Activated CD4-positive, alpha-beta T cell treated with anti-CD3 and anti-CD28 coated beads, Interleukin-2, amount 10 ng/mL, durations not matched to agents 7 days and 5 days (primary cell): ENCODE results near the gene BMAL2. TPM values are rescaled to one million over a fixed set of nuclear protein-coding genes. Genes with fewer than 3 reads are reported as not detected.

Experiments used
- CTCF ChIA-PET: fragments of 350-600 bp; sonication (Branson Sonifier 250); formaldehyde crosslinking; loops from one replicate; lab custom pipeline; 2021; ENCODE audit warnings: antibody characterized with exemption; lab: Charles Lee
- POLR2A ChIA-PET: fragments of 350-600 bp; sonication (Branson Sonifier 250); formaldehyde crosslinking; loops from one replicate; lab custom pipeline; 2021; ENCODE audit warnings: antibody characterized with exemption; lab: Charles Lee
- DNase-seq: peaks from one replicate; pipeline ENCODE4 v3.0.0-alpha.2; 2020
- H3K27ac Mint-ChIP-seq: one replicate; pipeline ENCODE4 v1.8.0; 2021; ENCODE audit warnings: mild to moderate bottlenecking, moderate library complexity, mixed read lengths
- H3K27me3 Mint-ChIP-seq: one replicate; pipeline ENCODE4 v1.8.0; 2021; ENCODE audit warnings: mixed read lengths
- H3K36me3 Mint-ChIP-seq: one replicate; pipeline ENCODE4 v1.8.0; 2021; ENCODE audit warnings: low read depth, mixed read lengths
- H3K4me1 Mint-ChIP-seq: one replicate; pipeline ENCODE4 v1.8.0; 2021; ENCODE audit warnings: mixed read lengths
- H3K4me3 Mint-ChIP-seq: one replicate; pipeline ENCODE4 v1.8.0; 2021; ENCODE audit warnings: mild to moderate bottlenecking, moderate library complexity, mixed read lengths
- H3K9me3 Mint-ChIP-seq: one replicate; pipeline ENCODE4 v1.8.0; 2021; ENCODE audit warnings: mixed read lengths
- total RNA-seq, 2 experiments: library from RNA; stranded (reverse); gene quantifications; one replicate each; pipeline ENCODE4 v1.2.3, GENCODE V29; 2021

Gene BMAL2
- total RNA-seq, result 10 to 100 TPM; 17.3 to 18.0 TPM

GRCh38 chr12:27332714-27333402 is at the start of gene BMAL2:
TSS of gene BMAL2 (plus strand) at chr12:27332836. CDS start at chr12:27333073, 237 bp downstream.
- POLR2A ChIA-PET, result no interaction called here
- H3K4me1 Mint-ChIP-seq, result peaks cover 39% of the 10 kb centered on the region
- H3K27me3 Mint-ChIP-seq, result peaks cover 12% of the 10 kb centered on the region
- H3K9me3 Mint-ChIP-seq, result no peaks in the 10 kb centered on the region
- peak; percentile 46 for DNase-seq
- H3K4me3 Mint-ChIP-seq, result peak within 1 kb of the TSS; percentile 92
- CTCF ChIA-PET, result interaction anchor here (1.3 to 1.7 kb wide), 3 partner anchors 10 to 83 kb away, joined by 3 to 6 read pairs (median 4); no protein-coding TSS in a partner anchor
- peak within 1 kb of the TSS; percentile 89 for H3K27ac Mint-ChIP-seq
- H3K36me3 Mint-ChIP-seq, result peaks cover 4% of the 10 kb centered on the region

DNA sequence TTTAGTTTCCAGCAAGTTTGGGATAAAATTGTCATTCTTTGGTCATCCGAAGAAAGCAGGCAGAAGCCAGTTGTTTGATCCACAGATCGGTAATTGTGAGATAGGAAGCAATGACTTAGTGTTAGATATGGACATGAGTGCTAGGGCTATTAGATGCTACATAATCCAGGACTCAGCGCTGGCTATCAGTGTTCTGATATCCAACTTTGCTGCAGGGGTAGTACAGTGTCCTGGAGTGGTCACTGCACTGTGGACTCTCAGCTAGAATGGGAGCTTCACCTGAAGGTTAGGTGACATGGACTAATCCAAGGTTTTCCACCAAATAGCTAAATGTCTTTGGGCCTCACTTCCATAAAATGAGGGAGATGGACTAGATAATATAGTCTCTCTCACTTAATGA is 48.6 kb upstream of the BMAL2 start:
- ChIA-PET POLR2A (no interaction called here), CTCF (no interaction called here)
- no peak for DNase-seq
- Mint-ChIP-seq H3K36me3 (peaks cover 3% of the 10 kb centered on the region), H3K27me3 (no peaks in the 10 kb centered on the region), H3K4me3 (no peak overlapping the region), H3K27ac (no peak overlapping the region), H3K9me3 (no peaks in the 10 kb centered on the region), H3K4me1 (peaks cover 4% of the 10 kb centered on the region)

DNA sequence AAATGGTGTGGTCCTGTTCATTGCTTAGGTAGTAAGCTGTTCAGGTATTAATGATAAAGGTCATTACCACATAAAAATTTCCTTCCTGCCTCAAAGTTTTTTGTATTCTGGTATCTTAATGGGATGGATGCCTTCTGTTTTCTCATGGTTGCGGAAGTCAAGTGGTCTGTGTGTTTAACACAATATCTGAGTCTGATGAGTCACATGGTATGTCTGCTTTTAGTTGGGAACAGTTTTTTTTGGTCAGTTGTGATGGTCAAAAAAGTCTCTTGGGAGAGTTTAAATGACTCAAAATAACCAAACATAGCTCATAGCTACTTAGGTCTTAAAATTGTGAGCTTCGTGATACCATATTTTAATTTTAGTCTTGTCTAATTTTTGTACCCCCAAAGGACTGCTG is 47.9 kb upstream of the BMAL2 start:
- no peak overlapping the region for H3K27ac Mint-ChIP-seq
- CTCF ChIA-PET, result interaction anchor here (0.6 to 1.5 kb wide), 3 partner anchors 9 to 255 kb away, joined by 3 to 4 read pairs (median 3); no protein-coding TSS in a partner anchor

GRCh38 chr12:27285403-27285802 is 47.2 kb upstream of the BMAL2 start:
- ChIA-PET POLR2A (interaction anchor here (0.6 kb wide), 1 partner anchor 21 kb away, joined by 3 read pairs; no protein-coding TSS in a partner anchor), CTCF (interaction anchor here (0.6 to 1.5 kb wide), 3 partner anchors 10 to 256 kb away, joined by 3 to 4 read pairs (median 3); no protein-coding TSS in a partner anchor)
- no peaks in the 10 kb centered on the region for H3K27me3 Mint-ChIP-seq
- no peak overlapping the region for H3K27ac Mint-ChIP-seq
- no peaks in the 10 kb centered on the region for H3K4me1 Mint-ChIP-seq
- DNase-seq, result no peak
- no peaks in the 10 kb centered on the region for H3K9me3 Mint-ChIP-seq
- H3K36me3 Mint-ChIP-seq, result peaks cover 3% of the 10 kb centered on the region
- no peak overlapping the region for H3K4me3 Mint-ChIP-seq

More for the DNA sequence above, 47.9 kb upstream of the BMAL2 start:
- peaks cover 3% of the 10 kb centered on the region for H3K36me3 Mint-ChIP-seq
- H3K4me3 Mint-ChIP-seq, result no peak overlapping the region
- POLR2A ChIA-PET, result no interaction called here
- H3K4me1 Mint-ChIP-seq, result peaks cover 3% of the 10 kb centered on the region
- no peak for DNase-seq
- H3K27me3 Mint-ChIP-seq, result no peaks in the 10 kb centered on the region
- H3K9me3 Mint-ChIP-seq, result no peaks in the 10 kb centered on the region

DNA sequence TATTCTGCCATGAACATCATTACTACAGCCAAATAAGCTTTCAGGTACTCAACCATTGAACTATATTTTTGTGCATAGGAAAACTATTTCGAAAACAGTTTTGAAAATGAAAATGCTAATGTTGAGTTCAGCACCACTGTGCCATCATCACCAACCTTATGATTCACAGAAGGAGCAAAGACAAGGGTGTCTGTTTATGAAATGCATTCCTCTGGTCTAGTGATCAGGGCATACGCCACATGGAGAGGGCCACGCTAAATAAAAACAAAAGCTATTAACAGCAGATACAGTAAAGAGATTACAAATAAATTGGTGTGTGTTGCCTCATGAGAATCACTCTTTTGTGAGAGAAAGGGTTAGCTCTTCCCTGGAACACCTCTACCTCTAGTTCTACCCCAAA is 43.2 kb upstream of the BMAL2 start:
- no peak overlapping the region for H3K27ac Mint-ChIP-seq
- no peak overlapping the region for H3K4me3 Mint-ChIP-seq
- H3K36me3 Mint-ChIP-seq, result peaks cover under 1% of the 10 kb centered on the region
- H3K9me3 Mint-ChIP-seq, result no peaks in the 10 kb centered on the region
- CTCF ChIA-PET, result interaction anchor here (0.8 kb wide), 1 partner anchor 147 kb away, joined by 3 read pairs; no protein-coding TSS in a partner anchor
- no peaks in the 10 kb centered on the region for H3K27me3 Mint-ChIP-seq
- no peaks in the 10 kb centered on the region for H3K4me1 Mint-ChIP-seq
- DNase-seq, result no peak
- POLR2A ChIA-PET, result no interaction called here

- ChIA-PET CTCF (interaction anchor here (0.7 to 0.9 kb wide), 2 partner anchors 11 kb away, joined by 3 to 4 read pairs; no protein-coding TSS in a partner anchor), POLR2A (no interaction called here)
- H3K9me3 Mint-ChIP-seq, result no peaks in the 10 kb centered on the region
- no peak for DNase-seq
- H3K36me3 Mint-ChIP-seq, result peaks cover 3% of the 10 kb centered on the region
- H3K27ac Mint-ChIP-seq, result no peak overlapping the region
- H3K4me3 Mint-ChIP-seq, result no peak overlapping the region
- no peaks in the 10 kb centered on the region for H3K4me1 Mint-ChIP-seq
- no peaks in the 10 kb centered on the region for H3K27me3 Mint-ChIP-seq
Observed at GRCh38 chr12:27290501-27291168, 42.0 kb upstream of the BMAL2 start.

DNA sequence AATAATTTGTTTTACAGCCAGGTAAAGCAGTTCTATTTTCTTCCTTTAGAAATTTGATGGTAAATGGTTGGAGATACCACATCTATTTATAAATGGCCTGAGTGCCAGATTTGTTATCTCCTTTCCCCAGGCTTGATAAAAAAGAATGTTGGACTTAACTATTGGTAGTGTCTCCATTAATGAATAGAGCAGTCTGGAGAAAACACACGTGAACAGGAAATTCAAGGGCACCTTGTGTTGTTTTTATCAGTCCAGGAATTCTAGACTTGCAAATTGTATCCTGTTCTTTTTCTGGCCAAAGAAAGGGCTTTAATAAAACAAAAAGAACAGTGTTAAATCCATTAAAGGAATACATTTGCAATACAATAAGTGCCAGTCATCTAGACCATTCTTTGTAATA is 40.8 kb upstream of the BMAL2 start:
- Mint-ChIP-seq H3K36me3 (peaks cover 3% of the 10 kb centered on the region), H3K27me3 (no peaks in the 10 kb centered on the region), H3K9me3 (no peaks in the 10 kb centered on the region), H3K4me1 (no peaks in the 10 kb centered on the region), H3K4me3 (no peak overlapping the region), H3K27ac (no peak overlapping the region)
- ChIA-PET CTCF (interaction anchor here (0.8 kb wide), 1 partner anchor 14 kb away, joined by 4 read pairs; no protein-coding TSS in a partner anchor), POLR2A (no interaction called here)
- no peak for DNase-seq

DNA sequence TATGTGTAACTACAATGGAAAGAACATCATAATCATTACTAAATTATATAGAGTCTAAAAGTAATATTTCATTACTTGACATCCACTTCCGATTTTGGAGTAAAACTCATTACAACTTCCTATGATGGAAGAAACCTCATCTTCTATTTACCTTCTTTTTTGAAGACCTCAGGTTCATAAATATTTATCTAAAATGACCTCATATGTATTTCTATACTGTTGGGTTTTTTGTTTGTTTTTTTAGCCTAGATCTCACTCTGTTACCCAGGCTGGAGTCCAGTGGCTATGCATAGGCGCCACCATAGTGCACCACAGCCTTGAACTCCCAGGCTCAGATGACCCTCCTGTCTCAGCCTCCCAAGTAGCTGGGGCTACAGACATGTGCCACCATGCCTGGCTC is 39.9 kb upstream of the BMAL2 start:
- ChIA-PET POLR2A (no interaction called here), CTCF (interaction anchor here (0.8 kb wide), 1 partner anchor 13 kb away, joined by 4 read pairs; no protein-coding TSS in a partner anchor)
- H3K4me1 Mint-ChIP-seq, result no peaks in the 10 kb centered on the region
- no peak overlapping the region for H3K4me3 Mint-ChIP-seq
- peaks cover 3% of the 10 kb centered on the region for H3K36me3 Mint-ChIP-seq
- H3K27ac Mint-ChIP-seq, result no peak overlapping the region
- no peak for DNase-seq
- H3K27me3 Mint-ChIP-seq, result no peaks in the 10 kb centered on the region
- no peaks in the 10 kb centered on the region for H3K9me3 Mint-ChIP-seq

GRCh38 chr12:27293463-27293862 is 39.2 kb upstream of the BMAL2 start:
- POLR2A ChIA-PET, result no interaction called here
- H3K4me3 Mint-ChIP-seq, result no peak overlapping the region
- H3K4me1 Mint-ChIP-seq, result no peaks in the 10 kb centered on the region
- CTCF ChIA-PET, result no interaction called here
- H3K9me3 Mint-ChIP-seq, result no peaks in the 10 kb centered on the region
- no peak overlapping the region for H3K27ac Mint-ChIP-seq
- DNase-seq, result no peak
- H3K27me3 Mint-ChIP-seq, result no peaks in the 10 kb centered on the region
- peaks cover 3% of the 10 kb centered on the region for H3K36me3 Mint-ChIP-seq

DNA sequence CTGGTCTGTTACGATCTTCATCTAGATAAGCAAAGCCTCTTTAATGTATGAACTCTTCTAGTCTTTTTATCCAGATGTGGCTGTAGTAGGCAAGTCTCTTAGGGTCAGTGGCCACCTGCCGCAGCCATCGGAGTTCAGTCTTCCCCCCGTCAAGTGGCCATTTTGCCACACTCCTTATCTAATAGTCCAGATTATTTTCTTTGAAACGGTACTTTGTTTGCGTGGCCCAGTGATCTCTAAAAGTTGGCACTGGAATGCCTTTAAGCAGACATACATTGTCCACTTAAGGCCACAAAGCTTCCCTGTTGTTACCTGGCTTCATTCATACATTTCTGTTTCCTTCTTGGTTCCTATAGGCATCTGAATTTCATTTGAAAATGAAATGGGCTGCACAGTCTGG is 36.0 kb upstream of the BMAL2 start:
- Mint-ChIP-seq H3K9me3 (no peaks in the 10 kb centered on the region), H3K4me3 (no peak overlapping the region), H3K4me1 (peaks cover 2% of the 10 kb centered on the region), H3K27me3 (no peaks in the 10 kb centered on the region), H3K36me3 (peaks cover 15% of the 10 kb centered on the region), H3K27ac (no peak overlapping the region)
- ChIA-PET POLR2A (no interaction called here), CTCF (interaction anchor here (1.0 to 2.3 kb wide), 5 partner anchors 10 to 175 kb away, joined by 3 to 15 read pairs (median 4); no protein-coding TSS in a partner anchor)
- DNase-seq, result no peak

GRCh38 chr12:27297566-27297965 is 35.1 kb upstream of the BMAL2 start:
- peaks cover 2% of the 10 kb centered on the region for H3K4me1 Mint-ChIP-seq
- POLR2A ChIA-PET, result no interaction called here
- no peaks in the 10 kb centered on the region for H3K27me3 Mint-ChIP-seq
- H3K36me3 Mint-ChIP-seq, result peaks cover 17% of the 10 kb centered on the region
- CTCF ChIA-PET, result interaction anchor here (1.0 to 2.3 kb wide), 4 partner anchors 9 to 282 kb away, joined by 4 to 15 read pairs (median 4); no protein-coding TSS in a partner anchor
- no peak overlapping the region for H3K4me3 Mint-ChIP-seq
- no peak for DNase-seq
- H3K27ac Mint-ChIP-seq, result no peak overlapping the region
- no peaks in the 10 kb centered on the region for H3K9me3 Mint-ChIP-seq

- POLR2A ChIA-PET, result no interaction called here
- no peaks in the 10 kb centered on the region for H3K9me3 Mint-ChIP-seq
- peaks cover 19% of the 10 kb centered on the region for H3K36me3 Mint-ChIP-seq
- H3K27ac Mint-ChIP-seq, result no peak overlapping the region
- H3K27me3 Mint-ChIP-seq, result no peaks in the 10 kb centered on the region
- CTCF ChIA-PET, result no interaction called here
- no peak for DNase-seq
- peaks cover 2% of the 10 kb centered on the region for H3K4me1 Mint-ChIP-seq
- no peak overlapping the region for H3K4me3 Mint-ChIP-seq
Observed at GRCh38 chr12:27299102-27299501, 33.5 kb upstream of the BMAL2 start.

DNA sequence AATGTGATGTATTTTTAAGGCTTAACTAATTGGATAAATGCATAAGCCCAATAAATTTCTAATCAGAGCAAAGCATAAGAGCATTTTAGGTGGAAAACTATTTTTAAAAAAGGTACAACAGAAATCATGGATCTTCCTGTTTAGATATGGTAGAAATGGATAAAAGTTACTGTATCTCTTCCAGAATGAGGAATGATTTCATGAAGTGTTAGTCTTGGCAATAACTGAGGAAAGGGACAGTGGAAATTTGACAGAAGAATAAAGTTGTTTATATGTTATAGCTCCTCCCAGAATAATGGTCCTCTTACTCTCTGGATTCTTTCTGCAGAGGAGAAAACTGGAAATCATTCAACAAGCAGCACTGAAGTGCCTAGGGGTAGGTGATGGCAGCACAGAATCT is 32.4 kb upstream of the BMAL2 start:
- peaks cover 2% of the 10 kb centered on the region for H3K4me1 Mint-ChIP-seq

More for the DNA sequence above, 32.4 kb upstream of the BMAL2 start:
- DNase-seq, result no peak
- H3K9me3 Mint-ChIP-seq, result no peaks in the 10 kb centered on the region
- ChIA-PET CTCF (no interaction called here), POLR2A (no interaction called here)
- H3K4me3 Mint-ChIP-seq, result no peak overlapping the region
- H3K27me3 Mint-ChIP-seq, result no peaks in the 10 kb centered on the region
- H3K36me3 Mint-ChIP-seq, result peaks cover 15% of the 10 kb centered on the region
- no peak overlapping the region for H3K27ac Mint-ChIP-seq
